ENCODE measurements around the gene DPP4. TPM values are rescaled to one million over a fixed set of nuclear protein-coding genes. Genes with fewer than 3 reads are reported as not detected.

DPP4 gene
- total and polyA plus RNA-seq, 2 of the 13 experiments (the other 11 are each of a cell fraction or from before 2014, with no cell fraction given): 39.4 to 109 TPM

DNA sequence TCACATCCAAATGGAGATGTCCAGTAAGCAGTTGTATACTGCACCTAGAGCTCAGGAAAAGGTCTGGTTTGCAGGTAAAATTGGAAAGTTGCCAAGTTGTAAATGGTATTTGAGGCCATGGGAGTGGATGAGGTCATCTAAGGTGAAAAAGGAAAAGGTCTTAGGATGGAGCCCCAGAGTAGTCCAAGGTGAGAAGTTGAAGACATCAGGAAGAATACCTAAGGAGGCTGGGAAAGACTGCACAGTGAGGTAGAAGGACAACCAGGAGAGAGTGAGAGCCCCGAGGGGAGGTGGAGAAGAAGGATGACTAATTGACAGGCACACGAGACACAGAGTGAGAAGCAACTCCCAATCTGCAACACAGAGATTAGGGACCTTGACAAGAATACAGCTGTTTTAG, 10.7 kb downstream of the DPP4 start:
- intact Hi-C loops (cut with micrococcal nuclease; ENCODE audit: unreplicated experiment): no loop called here
- no TSS peak for BruUV-seq (replicated peaks)
- no peaks in the 10 kb centered on the region for H3K27me3 ChIP-seq (ENCODE audit: control insufficient read depth in 1 of 2, insufficient read depth in 2 of 2, low read length in 2 of 2)
- peaks cover 2% of the 10 kb centered on the region; the same call in 1 of the 2 replicates for H3K9me3 ChIP-seq (ENCODE audit: low read length)
- H4K20me1 ChIP-seq (ENCODE audit: insufficient read depth, low read length): no peaks in the 10 kb centered on the region
- H3K4me1 ChIP-seq (ENCODE audit: insufficient read depth, low read length): peaks cover 35% of the 10 kb centered on the region
- H3K9ac ChIP-seq (ENCODE audit: insufficient read depth, low read depth, low read length): no peak overlapping the region
- H3K4me3 ChIP-seq (replicated peaks in 1 of 3; ENCODE audit: insufficient read depth in 1 of 3, low read depth in 2 of 3, low read length in 3 of 3): no peak overlapping the region
- 87% methylated on average over 2 of the region's 2 CpGs for WGBS (ENCODE audit: low lambda C conversion rate)
- FAIRE-seq: no peak
- no peak for ATAC-seq
- ChIA-PET POLR2A (no interaction called here), CTCF (ENCODE audit: low intra/inter-chr PET ratio, low total read pairs) (no interaction called here)
- H3K36me3 ChIP-seq (replicated peaks in 1 of 2; ENCODE audit: control insufficient read depth in 1 of 2, insufficient read depth in 2 of 2, low read length in 2 of 2): peaks cover 0 to 17% of the 10 kb centered on the region in 2 experiments; a peak in 2 of 5 replicates
- no peaks in the 10 kb centered on the region for H3K79me2 ChIP-seq (ENCODE audit: insufficient read depth, low read length)
- in situ Hi-C loops (cut with HindIII; ENCODE audit: extremely low pct_ligation_motif_present, low pct_unique_long_range_greater_than_20kb): no loop called here
- H2AFZ ChIP-seq (ENCODE audit: low read length): no peak overlapping the region
- no peak overlapping the region for H3K27ac ChIP-seq (ENCODE audit: extremely low read length, insufficient read depth, low read length)
- TF ChIP-seq ATF7 (IDR thresholded peaks at IDR 0.05): peak; percentile 73
- TF ChIP-seq ATF7 (CRISPR knock-in tag; IDR thresholded peaks at IDR 0.05): no peak
- TF ChIP-seq POLR2G (IDR thresholded peaks at IDR 0.05; ENCODE audit: low read depth, low read length): no peak
- TF ChIP-seq LCORL (IDR thresholded peaks at IDR 0.05): peak; percentile 43; the same call in 1 of the 2 replicates
- no peak for TF ChIP-seq LCORL (CRISPR knock-in tag; IDR thresholded peaks at IDR 0.05)
- no peak for DNase-seq (ENCODE audit: low spot score)
- H3K4me2 ChIP-seq (ENCODE audit: low read depth, low read length): no peak overlapping the region

DNA sequence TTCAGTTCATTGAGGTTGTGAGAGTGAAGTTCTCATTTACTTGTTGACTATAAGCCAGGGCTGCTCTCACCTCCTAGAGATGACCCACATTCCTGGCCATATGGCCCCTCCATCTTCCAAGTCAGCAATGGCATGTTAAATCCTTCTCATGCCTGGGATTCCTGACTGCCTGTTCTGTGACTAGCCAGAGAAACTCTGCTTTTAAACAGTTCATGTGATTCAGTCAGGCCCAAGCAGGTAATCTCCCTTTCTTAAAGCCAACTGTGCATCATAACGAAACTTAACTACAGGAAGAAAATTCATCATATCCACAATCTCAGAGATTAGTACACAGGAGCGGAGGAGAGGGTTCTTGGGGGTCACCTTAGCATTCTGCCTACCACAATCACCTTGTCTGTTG, 11.5 kb downstream of the DPP4 start:
- H3K9ac ChIP-seq (ENCODE audit: insufficient read depth, low read depth, low read length): no peak overlapping the region
- H4K20me1 ChIP-seq (ENCODE audit: insufficient read depth, low read length): no peaks in the 10 kb centered on the region
- peaks cover 0 to 24% of the 10 kb centered on the region in 2 experiments; a peak in 2 of 5 replicates for H3K36me3 ChIP-seq (replicated peaks in 1 of 2; ENCODE audit: control insufficient read depth in 1 of 2, insufficient read depth in 2 of 2, low read length in 2 of 2)
- DNase-seq (ENCODE audit: low spot score) (no peak), FAIRE-seq (no peak), ATAC-seq (no peak)
- 93% methylated on average over 2 of the region's 2 CpGs for WGBS (ENCODE audit: low lambda C conversion rate)
- no peak overlapping the region for H3K27ac ChIP-seq (ENCODE audit: extremely low read length, insufficient read depth, low read length)
- TF ChIP-seq CEBPG (CRISPR knock-in tag; IDR thresholded peaks at IDR 0.05) (no peak), NFYC (CRISPR knock-in tag; IDR thresholded peaks at IDR 0.05) (no peak), ZNF749 (CRISPR knock-in tag; IDR thresholded peaks at IDR 0.05; ENCODE audit: borderline replicate concordance) (no peak), ZNF543 (CRISPR knock-in tag; IDR thresholded peaks at IDR 0.05) (peak; percentile 100), ZNF350 (CRISPR knock-in tag; IDR thresholded peaks at IDR 0.05; ENCODE audit: borderline replicate concordance, low read depth) (no peak)
- TF ChIP-seq, protein P1, sequence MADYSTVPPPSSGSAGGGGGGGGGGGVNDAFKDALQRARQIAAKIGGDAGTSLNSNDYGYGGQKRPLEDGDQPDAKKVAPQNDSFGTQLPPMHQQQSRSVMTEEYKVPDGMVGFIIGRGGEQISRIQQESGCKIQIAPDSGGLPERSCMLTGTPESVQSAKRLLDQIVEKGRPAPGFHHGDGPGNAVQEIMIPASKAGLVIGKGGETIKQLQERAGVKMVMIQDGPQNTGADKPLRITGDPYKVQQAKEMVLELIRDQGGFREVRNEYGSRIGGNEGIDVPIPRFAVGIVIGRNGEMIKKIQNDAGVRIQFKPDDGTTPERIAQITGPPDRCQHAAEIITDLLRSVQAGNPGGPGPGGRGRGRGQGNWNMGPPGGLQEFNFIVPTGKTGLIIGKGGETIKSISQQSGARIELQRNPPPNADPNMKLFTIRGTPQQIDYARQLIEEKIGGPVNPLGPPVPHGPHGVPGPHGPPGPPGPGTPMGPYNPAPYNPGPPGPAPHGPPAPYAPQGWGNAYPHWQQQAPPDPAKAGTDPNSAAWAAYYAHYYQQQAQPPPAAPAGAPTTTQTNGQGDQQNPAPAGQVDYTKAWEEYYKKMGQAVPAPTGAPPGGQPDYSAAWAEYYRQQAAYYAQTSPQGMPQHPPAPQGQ (CRISPR knock-in tag; IDR thresholded peaks at IDR 0.05; ENCODE audit: borderline replicate concordance): no peak
- TF ChIP-seq, protein P2, sequence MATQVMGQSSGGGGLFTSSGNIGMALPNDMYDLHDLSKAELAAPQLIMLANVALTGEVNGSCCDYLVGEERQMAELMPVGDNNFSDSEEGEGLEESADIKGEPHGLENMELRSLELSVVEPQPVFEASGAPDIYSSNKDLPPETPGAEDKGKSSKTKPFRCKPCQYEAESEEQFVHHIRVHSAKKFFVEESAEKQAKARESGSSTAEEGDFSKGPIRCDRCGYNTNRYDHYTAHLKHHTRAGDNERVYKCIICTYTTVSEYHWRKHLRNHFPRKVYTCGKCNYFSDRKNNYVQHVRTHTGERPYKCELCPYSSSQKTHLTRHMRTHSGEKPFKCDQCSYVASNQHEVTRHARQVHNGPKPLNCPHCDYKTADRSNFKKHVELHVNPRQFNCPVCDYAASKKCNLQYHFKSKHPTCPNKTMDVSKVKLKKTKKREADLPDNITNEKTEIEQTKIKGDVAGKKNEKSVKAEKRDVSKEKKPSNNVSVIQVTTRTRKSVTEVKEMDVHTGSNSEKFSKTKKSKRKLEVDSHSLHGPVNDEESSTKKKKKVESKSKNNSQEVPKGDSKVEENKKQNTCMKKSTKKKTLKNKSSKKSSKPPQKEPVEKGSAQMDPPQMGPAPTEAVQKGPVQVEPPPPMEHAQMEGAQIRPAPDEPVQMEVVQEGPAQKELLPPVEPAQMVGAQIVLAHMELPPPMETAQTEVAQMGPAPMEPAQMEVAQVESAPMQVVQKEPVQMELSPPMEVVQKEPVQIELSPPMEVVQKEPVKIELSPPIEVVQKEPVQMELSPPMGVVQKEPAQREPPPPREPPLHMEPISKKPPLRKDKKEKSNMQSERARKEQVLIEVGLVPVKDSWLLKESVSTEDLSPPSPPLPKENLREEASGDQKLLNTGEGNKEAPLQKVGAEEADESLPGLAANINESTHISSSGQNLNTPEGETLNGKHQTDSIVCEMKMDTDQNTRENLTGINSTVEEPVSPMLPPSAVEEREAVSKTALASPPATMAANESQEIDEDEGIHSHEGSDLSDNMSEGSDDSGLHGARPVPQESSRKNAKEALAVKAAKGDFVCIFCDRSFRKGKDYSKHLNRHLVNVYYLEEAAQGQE (IDR thresholded peaks at IDR 0.05; ENCODE audit: borderline replicate concordance in 1 of 2, low read depth in 1 of 2, low read length in 2 of 2): no peak
- in situ Hi-C loops (cut with HindIII; ENCODE audit: extremely low pct_ligation_motif_present, low pct_unique_long_range_greater_than_20kb): no loop called here
- H2AFZ ChIP-seq (ENCODE audit: low read length): no peak overlapping the region
- BruUV-seq (replicated peaks): no TSS peak
- H3K4me2 ChIP-seq (ENCODE audit: low read depth, low read length): no peak overlapping the region
- no peaks in the 10 kb centered on the region for H3K79me2 ChIP-seq (ENCODE audit: insufficient read depth, low read length)
- ChIA-PET POLR2A (no interaction called here), CTCF (ENCODE audit: low intra/inter-chr PET ratio, low total read pairs) (no interaction called here)
- H3K4me3 ChIP-seq (replicated peaks in 1 of 3; ENCODE audit: insufficient read depth in 1 of 3, low read depth in 2 of 3, low read length in 3 of 3): no peak overlapping the region
- peaks cover 27% of the 10 kb centered on the region for H3K4me1 ChIP-seq (ENCODE audit: insufficient read depth, low read length)
- no peaks in the 10 kb centered on the region for H3K27me3 ChIP-seq (ENCODE audit: control insufficient read depth in 1 of 2, insufficient read depth in 2 of 2, low read length in 2 of 2)
- H3K9me3 ChIP-seq (ENCODE audit: low read length): peaks cover 9% of the 10 kb centered on the region
- intact Hi-C loops (cut with micrococcal nuclease; ENCODE audit: unreplicated experiment): no loop called here
